Stomach (tissue), 9 donors: Measurements from ENCODE around the gene PLA2G15. TPM values are rescaled to one million over a fixed set of nuclear protein-coding genes. Genes with fewer than 3 reads are reported as not detected.
A peak's percentile ranks its signal among the peaks of the same experiment; 100 is the strongest.

Experiments used
- DNase-seq, 2 donors: peaks; one replicate each; pipeline versions ENCODE4 v3.0.0 to v3.0.0-alpha.2; 2013 to 2019
- H3K27ac ChIP-seq, 5 donors: fragments of 200-600 bp in 4 of 5; sonication (generic) in 4 of 5; one replicate each; pipeline ENCODE4 v1.5.1; 2013 to 2019; ENCODE audit warnings: mild to moderate bottlenecking in 1 of 5, moderate library complexity in 1 of 5
- H3K27me3 ChIP-seq, 3 donors: fragments of 200-600 bp; sonication (generic); one replicate each; pipeline ENCODE4 v1.5.1; 2017 to 2019; ENCODE audit warnings: mixed run types in 1 of 3
- H3K36me3 ChIP-seq, 4 donors: fragments of 200-600 bp; sonication (generic); 1 replicate in 3 of 4; 2 replicates in 1 of 4; pipeline ENCODE4 v1.5.1; 2016 to 2019
- H3K4me1 ChIP-seq, 4 donors: fragments of 200-600 bp; sonication (generic); one replicate each; pipeline ENCODE4 v1.5.1; 2016 to 2019
- H3K4me3 ChIP-seq, 4 donors: fragments of 200-600 bp; sonication (generic) in 3 of 4; one replicate each; pipeline ENCODE4 v1.5.1; 2016 to 2019; ENCODE audit warnings: mild to moderate bottlenecking in 1 of 4
- H3K9me3 ChIP-seq, 4 donors: fragments of 200-600 bp; sonication (generic); one replicate each; pipeline ENCODE4 v1.5.1; 2016 to 2019
- CTCF ChIP-seq, 7 experiments: fragments of 450-650 bp in 4 of 7; fragments of 200-600 bp in 3 of 7; sonication (generic) in 3 of 7; IDR thresholded peaks; one replicate each; pipeline ENCODE4 v1.5.1; 2016 to 2019; ENCODE audit warnings: antibody characterized with exemption in 7 of 7, control low read depth in 2 of 7, mild to moderate bottlenecking in 1 of 7
- EP300 ChIP-seq: sonication (generic); formaldehyde crosslinking; IDR thresholded peaks from one replicate; pipeline ENCODE4 v1.6.1; 2017; ENCODE audit warnings: antibody characterized with exemption
- POLR2A ChIP-seq, 4 donors: fragments of 450-650 bp; IDR thresholded peaks; one replicate each; pipeline ENCODE4 v1.6.1; 2016; ENCODE audit warnings: antibody characterized with exemption in 4 of 4, control low read depth in 2 of 4, mild to moderate bottlenecking in 1 of 4, moderate library complexity in 1 of 4
- POLR2AphosphoS5 ChIP-seq, 3 donors: sonication (generic); formaldehyde crosslinking; IDR thresholded peaks; one replicate each; pipeline ENCODE4 v1.6.1; 2016; ENCODE audit warnings: antibody characterized with exemption in 3 of 3
- WGBS, 5 donors: extraction: QIAGEN DNeasy Blood & Tissue Kit in 3 of 5; methylation state at CpG; one replicate each; pipeline versions ENCODE4 v1.1.5 to v1.1.7; 2013 to 2018; 5-methylcytosine and 5-hydroxymethylcytosine counted together
- intact Hi-C: fragments of 100-400 bp; cut with DNase I; formaldehyde crosslinking; loops from one replicate; pipeline ENCODE4 v1.15.1; 2023; ENCODE audit warnings: low total_unique reads
- polyA plus RNA-seq, 3 donors: library from polyadenylated mRNA; stranded (reverse); fragments of 200-250 nt; gene quantifications; one replicate each; pipeline ENCODE4 v1.2.3, GENCODE V29; 2013
- total RNA-seq, 5 donors: library from RNA; depleted of rRNA; stranded (reverse); fragments of >200 nt; gene quantifications; one replicate each; pipeline versions ENCODE4 v1.1.0 to v1.2.3, GENCODE V29; 2014 to 2016
- donor health status: healthy with polysubstance abuse.
- donor health status: Bipolar disorder and iron deficiency.
- donor health status: healthy.

PLA2G15 gene
- total and polyA plus RNA-seq, 8 donors = 3.5 to 16.5 (median 7.0) TPM

GRCh38 chr16:68244481-68244902 is 681 bp upstream of the PLA2G15 start:
- DNase-seq = no peak
- H3K4me3 ChIP-seq = peak overlapping the region; percentile 63 to 86 (median 76)
- H3K27ac ChIP-seq = peak overlapping the region; percentile 28 to 78 (median 67)
- H3K27me3 ChIP-seq = no peaks in the 10 kb centered on the region
- H3K4me1 ChIP-seq = peaks cover 28 to 47% (median 39%) of the 10 kb centered on the region in 4 donors
- TF ChIP-seq EP300 = no peak
- TF ChIP-seq CTCF (IDR thresholded peaks at IDR 0.05) = no peak
- TF ChIP-seq POLR2A (IDR thresholded peaks at IDR 0.05) = no peak
- TF ChIP-seq POLR2AphosphoS5 (IDR thresholded peaks at IDR 0.05) = no peak
- WGBS, 5 donors = 4 to 8% (median 5%) methylated on average over 17 to 20 of the region's 20 CpGs
- peaks cover 0 to 10% (median 9%) of the 10 kb centered on the region in 4 donors for H3K36me3 ChIP-seq
- intact Hi-C loops = no loop called here
- no peaks in the 10 kb centered on the region for H3K9me3 ChIP-seq

GRCh38 chr16:68246121-68246520 is 948 bp downstream of the PLA2G15 start:
- Histone ChIP-seq H3K9me3 (no peaks in the 10 kb centered on the region), H3K4me3 (peak overlapping the region; percentile 63 to 86 (median 76)), H3K27ac (peak overlapping the region in 1 of 5 donors; percentile 78), H3K27me3 (no peaks in the 10 kb centered on the region), H3K36me3 (peaks cover 7 to 26% (median 24%) of the 10 kb centered on the region in 4 donors), H3K4me1 (peaks cover 20 to 37% (median 31%) of the 10 kb centered on the region in 4 donors)
- TF ChIP-seq POLR2A (IDR thresholded peaks at IDR 0.05) (no peak), EP300 (no peak)
- WGBS, 5 donors = 87 to 93% (median 90%) methylated on average over 7 of the region's 7 CpGs
- intact Hi-C loops = loop anchor here (5.0 kb wide), 1 partner anchor 76 kb away; no protein-coding TSS in a partner anchor
- DNase-seq = no peak

- Histone ChIP-seq H3K4me1 (peaks cover 20 to 37% (median 31%) of the 10 kb centered on the region in 4 donors), H3K27ac (peak overlapping the region in 1 of 5 donors; percentile 78), H3K4me3 (peak overlapping the region in 3 of 4 donors; percentile 63 to 86 (median 82)), H3K9me3 (no peaks in the 10 kb centered on the region), H3K36me3 (peaks cover 7 to 32% (median 30%) of the 10 kb centered on the region in 4 donors), H3K27me3 (no peaks in the 10 kb centered on the region)
- 71 to 88% (median 75%) methylated on average over 5 of the region's 5 CpGs for WGBS, 5 donors
- intact Hi-C loops = loop anchor here (5.0 kb wide), 1 partner anchor 76 kb away; no protein-coding TSS in a partner anchor
- TF ChIP-seq POLR2AphosphoS5 (IDR thresholded peaks at IDR 0.05) (no peak), CTCF (IDR thresholded peaks at IDR 0.05) (no peak), EP300 (no peak), POLR2A (IDR thresholded peaks at IDR 0.05) (no peak)
- no peak for DNase-seq
These were observed 1.5 kb downstream of the PLA2G15 start for GRCh38 chr16:68246666-68247065.

- whole genome bisulfite sequencing, 5 donors = 83 to 96% (median 89%) methylated on average over 3 to 4 of the region's 4 CpGs
- DNase-seq = no peak
- no peak overlapping the region for H3K4me3 ChIP-seq
These were observed 2.2 kb downstream of the PLA2G15 start for GRCh38 chr16:68247400-68247799.

More at GRCh38 chr16:68247400-68247799, 2.2 kb downstream of the PLA2G15 start:
- TF ChIP-seq POLR2A (IDR thresholded peaks at IDR 0.05) (no peak), POLR2AphosphoS5 (IDR thresholded peaks at IDR 0.05) (no peak), EP300 (no peak), CTCF (IDR thresholded peaks at IDR 0.05) (no peak)
- H3K9me3 ChIP-seq = no peaks in the 10 kb centered on the region
- H3K36me3 ChIP-seq = peaks cover 7 to 39% (median 37%) of the 10 kb centered on the region in 4 donors
- intact Hi-C loops = loop anchor here (5.0 kb wide), 1 partner anchor 75 kb away; no protein-coding TSS in a partner anchor
- H3K4me1 ChIP-seq = peaks cover 20 to 37% (median 31%) of the 10 kb centered on the region in 4 donors
- H3K27ac ChIP-seq = peak overlapping the region in 2 of 5 donors; percentile 26 to 29
- H3K27me3 ChIP-seq = no peaks in the 10 kb centered on the region
